ENCODE data around the gene PPFIA3. TPM values are rescaled to one million over a fixed set of nuclear protein-coding genes. Genes with fewer than 3 reads are reported as not detected.

PPFIA3 gene
- total and polyA plus RNA-seq, 2 of the 8 experiments (the other 6 are each of a cell fraction or from before 2014, with no cell fraction given): 15.9 to 25.3 TPM

DNA sequence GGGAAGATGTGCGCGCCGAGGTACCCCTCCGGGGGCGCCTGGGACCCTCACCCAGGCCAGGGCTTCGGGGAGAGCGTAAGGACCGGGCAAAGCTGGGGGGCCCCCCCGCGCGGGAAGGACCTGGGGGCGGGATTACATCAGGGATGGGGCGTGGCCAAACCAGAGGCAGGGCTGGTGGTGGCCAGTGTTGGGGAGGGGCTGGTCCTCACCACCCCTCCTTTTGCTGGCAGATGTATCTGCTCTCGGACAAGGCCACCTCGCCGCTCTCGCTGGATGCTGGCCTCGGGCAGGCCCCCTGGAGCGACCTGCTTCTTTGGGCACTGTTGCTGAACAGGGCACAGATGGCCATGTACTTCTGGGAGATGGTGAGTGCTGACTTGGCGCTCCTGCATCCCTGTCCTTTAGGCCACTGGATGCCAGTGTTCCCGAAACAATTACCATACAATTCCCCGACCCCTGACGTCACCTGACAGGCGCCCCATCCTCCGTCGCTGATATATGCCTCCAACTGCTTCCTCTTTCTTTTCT lies 63.6 kb downstream of the PPFIA3 start:
- ChIA-PET POLR2A (ENCODE audit: partially characterized antibody) (interaction anchor here (0.8 to 0.9 kb wide), 2 partner anchors 8 to 9 kb away, joined by 3 read pairs; no protein-coding TSS in a partner anchor), CTCF (ENCODE audit: partially characterized antibody) (interaction anchor here (0.7 to 7.0 kb wide), 4 partner anchors 15 to 76 kb away, joined by 3 to 66 read pairs (median 4); no protein-coding TSS in a partner anchor)
- Histone ChIP-seq H4K5ac (ENCODE audit: insufficient read length, low read depth, low read length) (no peak overlapping the region), H3K36me3 (ENCODE audit: control insufficient read depth in 2 of 4, insufficient read depth in 4 of 4, low read length in 3 of 4) (no peaks in the 10 kb centered on the region), H3K27ac (ENCODE audit: low read depth, low read length) (no peak overlapping the region), H3K4ac (replicated peaks; ENCODE audit: insufficient read length, low read depth, low read length) (no peak overlapping the region), H3K56ac (replicated peaks; ENCODE audit: insufficient read length, low read depth, low read length) (no peak overlapping the region), H2BK15ac (ENCODE audit: low read length) (no peak overlapping the region), H4K8ac (ENCODE audit: extremely low read depth, insufficient read depth, low read length) (no peak overlapping the region), H3K4me2 (ENCODE audit: insufficient read depth in 1 of 2, low read depth in 2 of 2, low read length in 2 of 2) (no peak overlapping the region), H3K23ac (ENCODE audit: insufficient read length) (no peak overlapping the region), H2AFZ (ENCODE audit: low read length) (no peak overlapping the region), H3K27me3 (replicated peaks in 1 of 4; ENCODE audit: control insufficient read depth in 3 of 4, extremely low read depth in 1 of 4, insufficient read depth in 3 of 4, low read length in 3 of 4) (no peaks in the 10 kb centered on the region; a peak in 1 of 7 replicates), H3K4me3 (ENCODE audit: extremely low read depth in 1 of 4, insufficient read depth in 2 of 4, low read depth in 3 of 4, low read length in 4 of 4) (no peak overlapping the region), H3K9me3 (ENCODE audit: insufficient read depth in 2 of 2, low read depth in 1 of 2, low read length in 1 of 2) (no peaks in the 10 kb centered on the region), H3K79me2 (ENCODE audit: control insufficient read depth in 1 of 2, insufficient read depth in 2 of 2, low read length in 2 of 2) (no peaks in the 10 kb centered on the region), H4K20me1 (replicated peaks in 1 of 2; ENCODE audit: control insufficient read depth in 1 of 2, insufficient read depth in 2 of 2, low read length in 2 of 2) (no peaks in the 10 kb centered on the region), H2AK5ac (ENCODE audit: low read depth, low read length) (no peak overlapping the region), H3K23me2 (ENCODE audit: low read depth, low read length) (peaks cover 8% of the 10 kb centered on the region; the same call in 1 of the 2 replicates), H3K79me1 (ENCODE audit: low read depth, low read length) (no peaks in the 10 kb centered on the region; the same call in 1 of the 2 replicates), H2BK12ac (ENCODE audit: low read depth, low read length) (no peak overlapping the region), H2BK5ac (ENCODE audit: low read depth, low read length) (no peak overlapping the region), H3K18ac (ENCODE audit: extremely low read depth, low read length) (no peak overlapping the region), H2BK20ac (ENCODE audit: low read length) (no peak overlapping the region), H3K14ac (ENCODE audit: insufficient read length) (no peak overlapping the region), H4K91ac (replicated peaks; ENCODE audit: insufficient read length, low read length) (no peak overlapping the region), H3K4me1 (replicated peaks in 1 of 4; ENCODE audit: control insufficient read depth in 3 of 4, insufficient read depth in 4 of 4, low read length in 3 of 4) (0 out of 7 replicates have a peak, but pooled peaks cover 0 to 2% (median 0%) of the 10 kb centered on the region in 4 experiments), H2BK120ac (replicated peaks; ENCODE audit: low read depth, low read length) (no peak overlapping the region), H3K9ac (replicated peaks in 1 of 4; ENCODE audit: extremely low read depth in 1 of 4, low read depth in 3 of 4, low read length in 3 of 4) (no peak overlapping the region)
- WGBS, 2 experiments (ENCODE audit: extremely low coverage in 1 of 2, insufficient coverage in 1 of 2, insufficient read length in 1 of 2, insufficient replicate concordance in 2 of 2, low coverage in 1 of 2, low lambda C conversion rate in 2 of 2, missing lambda C conversion rate in 1 of 2): 85% methylated on average over 26 of the region's 26 CpGs; no CpG with 5 or more reads in 1 of the 2 experiments
- TF ChIP-seq SAP30 (IDR thresholded peaks at IDR 0.05; ENCODE audit: insufficient read depth, insufficient replicate concordance, low read length) (no peak), KDM1A (IDR thresholded peaks at IDR 0.05; ENCODE audit: borderline replicate concordance, low read length) (no peak), EZH2 (IDR thresholded peaks at IDR 0.05; ENCODE audit: low read depth, low read length, severe bottlenecking) (no peak), TEAD4 (IDR thresholded peaks at IDR 0.05; ENCODE audit: low read depth, low read length) (no peak), NANOG (IDR thresholded peaks at IDR 0.05; ENCODE audit: insufficient read depth, low read depth, low read length, poor library complexity, severe bottlenecking) (no peak)
- DNase-seq (ENCODE audit: low read depth in 1 of 2, low spot score in 2 of 2) (no peak), FAIRE-seq (no peak)

Data from H1 (cell line).